GM19328 (cell line): ENCODE results near the gene GAS7.

Source experiments
- ATAC-seq: cut with Tn5 transposase; IDR thresholded peaks from one replicate; pipeline ENCODE4 v1.9.1; 2021; ENCODE audit warnings: mild to moderate bottlenecking, moderate library complexity; ENCODE audit not compliant: unreplicated experiment

GAS7 gene

DNA sequence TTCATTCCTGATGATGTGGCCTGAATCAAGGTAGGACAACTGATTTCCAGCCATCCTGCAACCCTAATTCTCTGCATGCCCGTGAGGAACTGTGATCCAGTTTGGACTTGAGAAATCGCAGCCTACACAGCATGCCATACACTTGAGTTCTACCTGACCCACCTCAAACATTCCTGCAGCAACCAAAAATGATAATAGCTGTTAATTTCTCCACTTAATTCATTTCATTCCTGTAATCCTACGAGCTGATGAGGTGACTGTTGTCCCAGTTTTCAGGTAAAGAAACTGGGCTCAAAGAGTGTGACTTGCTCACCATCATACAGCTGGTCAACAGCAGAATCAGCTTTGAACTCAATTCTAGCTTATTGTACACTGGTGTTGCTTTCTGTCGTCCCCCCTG lies 2.2 kb upstream of the GAS7 start:
- no peak for ATAC-seq

DNA sequence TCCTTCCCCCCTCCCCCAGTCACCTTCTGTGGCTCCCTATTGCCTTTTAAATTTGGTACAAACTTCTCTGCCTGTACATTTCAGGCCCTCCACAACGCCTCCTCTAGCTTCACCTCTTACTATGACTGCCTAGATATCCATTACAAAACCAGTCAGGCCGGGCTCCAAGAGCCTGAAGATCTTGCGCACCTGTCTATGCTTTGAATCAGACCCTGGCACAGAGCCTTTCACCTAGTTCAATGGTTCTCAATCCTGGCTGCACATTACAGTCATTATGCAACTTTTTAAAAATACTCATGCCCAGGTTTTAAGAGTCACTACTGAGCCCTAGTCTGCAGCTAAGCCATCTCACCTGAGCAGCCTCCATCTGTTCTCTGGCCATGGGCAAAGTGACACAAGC lies 1.6 kb upstream of the GAS7 start:
- no peak for ATAC-seq

DNA sequence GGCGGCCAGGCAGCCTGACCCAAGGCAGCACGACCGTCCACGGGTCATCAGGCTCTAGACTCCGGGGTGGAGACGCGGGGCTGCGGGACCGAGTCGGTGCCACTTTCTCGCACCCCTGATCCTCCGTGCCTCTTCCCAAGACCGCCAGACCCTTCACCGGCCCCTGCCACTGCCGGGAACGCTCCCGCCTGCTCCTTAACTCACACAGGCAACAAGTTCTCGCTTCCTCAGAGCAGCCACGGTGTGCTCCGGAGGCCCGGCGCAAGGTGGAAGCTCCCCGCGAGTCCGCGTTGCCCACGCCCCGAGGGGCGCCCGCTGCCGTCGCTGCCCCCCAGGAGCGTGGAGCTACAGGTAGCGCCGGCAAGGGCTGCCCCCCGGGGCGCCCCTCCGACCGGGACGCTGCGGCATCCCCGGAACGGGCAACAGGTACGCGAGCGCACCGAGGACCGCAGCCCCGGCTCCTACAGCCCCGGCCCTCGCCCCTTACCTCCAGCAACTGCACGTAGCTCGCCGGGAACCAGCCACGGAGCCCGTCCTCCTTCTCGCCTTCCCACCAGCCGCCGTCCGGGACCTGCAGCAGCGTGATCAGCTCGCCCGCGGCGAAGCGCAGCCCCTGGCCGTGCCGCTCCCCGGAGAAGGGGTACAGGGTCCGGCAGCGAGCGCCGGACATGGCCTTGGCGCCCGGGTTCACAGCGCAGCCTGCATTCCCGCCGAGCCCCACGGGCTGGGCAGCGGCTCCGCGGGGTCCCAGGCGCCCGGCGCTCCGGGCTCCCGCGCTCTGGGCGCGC lies 491 bp downstream of the GAS7 start:
- no peak for ATAC-seq

DNA sequence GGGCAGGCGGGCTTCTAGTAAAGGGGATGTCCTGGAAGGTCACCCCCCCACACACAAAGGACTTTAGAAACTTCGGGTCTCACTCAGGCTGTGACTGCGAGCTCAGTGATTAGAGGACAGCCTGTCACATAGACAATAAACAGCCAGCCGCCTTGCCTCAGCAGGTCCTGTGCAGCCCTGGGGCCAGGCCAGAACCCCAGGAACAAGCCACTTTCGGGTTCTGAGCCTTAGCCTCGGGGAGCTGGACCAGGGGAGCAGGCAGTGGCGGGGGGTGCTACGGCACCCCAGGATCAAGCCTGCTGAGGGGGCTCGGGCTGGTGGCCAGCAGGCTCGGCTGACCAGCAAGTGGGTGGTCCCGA lies 1.1 kb downstream of the GAS7 start:
- ATAC-seq: no peak

DNA sequence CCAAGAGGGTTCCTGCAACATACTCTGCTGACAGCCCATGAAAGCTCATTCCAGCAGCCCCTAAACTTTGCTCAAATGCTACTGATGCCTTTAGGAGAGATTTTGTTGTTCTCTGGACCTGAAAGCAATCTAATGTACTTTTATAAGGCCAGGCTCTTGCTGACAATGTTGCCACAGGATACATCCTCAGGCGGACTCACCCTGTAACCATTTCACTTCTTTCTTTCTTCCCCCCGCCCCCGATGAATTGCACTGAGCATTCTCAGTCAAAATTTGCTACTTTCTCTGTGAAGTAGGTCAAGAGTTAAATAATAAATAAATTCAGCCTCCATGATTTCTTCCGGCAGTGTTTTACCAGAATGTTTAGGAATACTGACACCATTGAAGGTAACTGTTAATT lies 1.5 kb downstream of the GAS7 start:
- ATAC-seq: no peak

DNA sequence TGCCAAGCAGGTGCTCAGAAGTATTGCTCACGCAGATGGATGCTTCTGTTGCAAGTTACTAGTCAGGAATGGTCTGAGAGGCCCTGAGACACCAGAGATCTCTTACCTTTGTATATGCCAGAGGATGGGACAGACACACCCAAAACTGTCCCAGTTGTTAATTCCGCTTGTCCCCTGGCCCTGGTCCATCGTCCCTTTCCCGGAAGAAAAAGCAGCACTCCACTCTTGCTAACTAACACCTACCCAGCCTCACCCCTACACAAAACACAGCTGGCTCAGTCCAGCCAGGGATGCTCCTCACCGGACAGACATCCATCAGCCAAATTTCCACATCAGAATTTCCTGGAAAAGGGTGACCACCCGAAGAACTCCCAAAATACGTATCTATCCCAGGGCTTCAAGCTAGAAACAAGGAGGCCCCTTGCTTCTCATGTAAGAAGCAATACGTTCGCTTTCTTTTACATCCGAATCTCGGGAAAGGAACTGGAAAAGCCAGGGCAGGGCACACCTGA lies 2.0 kb downstream of the GAS7 start:
- no peak for ATAC-seq

DNA sequence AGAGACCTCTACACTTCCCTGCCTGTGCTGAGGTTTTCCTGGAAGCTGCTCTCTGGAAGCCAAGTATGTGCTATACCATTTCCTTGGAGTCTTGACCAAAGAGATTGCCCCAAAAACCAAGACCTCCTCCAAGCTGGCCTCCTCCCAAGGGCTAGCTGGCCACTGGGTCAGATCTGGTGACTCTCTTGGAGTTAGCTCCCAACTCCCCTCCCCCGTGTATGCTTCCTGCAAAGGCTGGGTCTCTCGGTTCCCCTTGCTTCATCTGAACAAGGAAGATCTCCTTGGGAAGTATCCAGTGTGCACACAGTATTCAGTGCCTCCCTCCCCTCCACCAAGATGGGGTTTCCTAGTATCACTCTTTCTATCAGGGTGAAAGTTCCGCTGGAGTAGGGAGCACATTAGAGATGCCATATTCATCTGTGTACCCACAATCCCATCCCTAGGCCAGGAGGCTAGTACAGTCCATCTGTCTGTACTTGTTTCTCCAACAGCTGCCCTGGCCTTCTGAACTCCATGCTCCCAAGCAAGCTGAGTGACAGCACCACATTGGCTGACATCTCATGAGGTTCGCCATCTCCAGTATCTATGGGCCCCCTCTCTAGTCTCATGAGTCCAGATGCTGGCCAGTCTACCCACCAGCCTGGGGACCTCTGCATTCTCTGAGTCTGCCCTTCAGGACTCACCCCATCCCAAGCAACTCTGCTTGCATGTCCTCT lies 3.2 kb downstream of the GAS7 start:
- no peak for ATAC-seq

DNA sequence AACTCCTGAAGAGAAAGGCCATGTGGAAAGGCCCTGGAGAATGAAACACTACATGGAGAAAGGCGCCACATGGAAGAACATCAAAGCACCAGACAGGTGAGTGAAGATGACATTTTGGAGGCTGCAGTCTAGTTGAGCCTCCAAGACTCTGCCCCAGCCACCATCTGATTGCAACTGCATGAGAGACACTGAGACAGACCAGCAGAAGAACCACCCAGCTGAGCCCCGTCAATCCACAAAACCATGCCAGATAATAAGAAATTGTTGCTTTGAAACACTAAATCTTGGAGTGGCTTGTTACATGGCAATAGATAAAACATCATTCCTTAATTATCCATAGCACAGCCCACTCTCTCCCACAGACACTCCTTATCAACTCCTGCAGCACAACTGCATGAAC lies 4.8 kb downstream of the GAS7 start:
- ATAC-seq: no peak

DNA sequence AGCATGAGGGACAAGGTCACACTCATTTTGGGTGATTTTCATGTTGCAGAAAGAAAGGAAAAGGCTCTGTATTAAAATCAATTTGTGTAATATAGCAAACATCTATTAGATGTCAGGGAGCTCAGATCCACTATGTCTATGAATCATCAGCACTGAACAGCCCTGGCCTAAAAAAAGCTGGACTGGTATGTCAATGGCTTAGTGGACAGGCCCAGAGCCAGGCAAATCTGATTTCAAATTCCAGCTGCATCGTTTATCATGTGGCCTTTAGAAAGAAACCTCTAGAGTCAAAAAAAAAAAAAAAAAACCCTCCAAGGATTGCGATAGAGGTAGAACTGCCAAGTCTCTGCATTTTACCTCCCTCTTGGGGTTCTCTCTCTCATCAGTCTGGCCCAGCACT lies 5.4 kb downstream of the GAS7 start:
- no peak for ATAC-seq

DNA sequence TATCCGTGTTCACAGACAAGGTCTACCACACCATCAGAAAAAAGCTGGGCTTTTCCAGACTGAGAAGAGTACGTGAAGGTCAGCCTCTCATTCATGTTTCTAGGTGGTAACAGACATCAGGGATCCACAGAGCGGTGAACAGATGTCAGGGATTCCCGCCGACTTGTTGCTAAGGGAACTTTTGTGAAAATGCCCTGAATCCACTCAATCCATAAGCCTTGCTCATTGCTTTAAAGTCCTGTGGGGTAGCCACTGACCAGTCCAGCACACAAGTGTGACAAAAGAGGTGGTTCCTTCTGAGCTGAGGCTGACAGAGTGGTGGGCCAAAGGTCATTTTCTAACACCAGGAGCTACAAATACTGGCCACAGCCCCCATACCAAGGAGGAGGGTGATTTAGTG lies 5.9 kb downstream of the GAS7 start:
- no peak for ATAC-seq

DNA sequence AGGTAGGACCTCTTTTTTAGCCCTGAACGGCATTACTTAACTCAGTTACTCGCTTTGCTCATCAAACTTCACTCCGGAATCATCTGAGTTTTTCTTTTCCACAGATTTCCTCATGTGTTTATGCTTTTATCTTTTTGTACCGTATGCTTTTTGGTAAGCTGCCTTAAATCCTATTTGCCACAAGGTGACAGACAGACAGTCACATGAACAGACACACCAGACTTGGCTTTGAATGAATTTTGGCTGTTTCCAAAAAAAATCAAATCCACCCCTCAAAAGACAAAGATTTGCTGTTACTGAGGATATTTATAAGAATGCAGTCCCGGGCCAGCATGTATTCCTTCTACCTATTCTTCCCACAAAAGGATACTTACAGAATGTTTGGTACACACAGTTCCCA lies 10.9 kb downstream of the GAS7 start:
- no peak for ATAC-seq

DNA sequence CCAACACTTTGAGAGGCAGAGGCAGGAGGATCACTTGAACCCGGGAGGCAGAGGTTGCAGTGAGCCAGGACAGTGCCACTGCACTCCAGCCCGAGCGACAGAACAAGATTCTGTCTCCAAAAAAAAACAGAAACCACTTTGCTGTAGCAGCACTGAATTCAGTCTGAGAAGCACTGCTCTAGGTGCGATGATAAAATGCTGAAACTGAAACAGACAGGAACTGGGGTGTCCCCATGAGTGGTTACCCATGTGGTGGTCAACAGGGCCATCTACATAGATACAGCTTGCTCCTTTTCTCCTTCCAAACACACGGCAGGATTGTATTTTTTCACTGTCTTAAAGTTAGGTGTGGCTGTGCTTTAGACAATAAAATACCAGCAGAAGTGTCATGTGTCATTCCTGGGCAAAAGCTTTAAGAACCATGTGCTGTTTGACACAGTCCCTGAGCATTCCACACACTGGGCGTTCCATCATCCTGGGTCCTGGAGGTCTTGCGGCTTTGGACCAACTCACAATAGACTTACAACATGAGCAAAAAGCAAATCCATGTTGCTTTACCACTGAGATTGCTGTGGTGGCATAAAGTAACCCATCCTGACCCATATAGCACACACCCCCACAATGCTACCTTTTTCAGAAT lies 11.5 kb downstream of the GAS7 start:
- no peak for ATAC-seq

DNA sequence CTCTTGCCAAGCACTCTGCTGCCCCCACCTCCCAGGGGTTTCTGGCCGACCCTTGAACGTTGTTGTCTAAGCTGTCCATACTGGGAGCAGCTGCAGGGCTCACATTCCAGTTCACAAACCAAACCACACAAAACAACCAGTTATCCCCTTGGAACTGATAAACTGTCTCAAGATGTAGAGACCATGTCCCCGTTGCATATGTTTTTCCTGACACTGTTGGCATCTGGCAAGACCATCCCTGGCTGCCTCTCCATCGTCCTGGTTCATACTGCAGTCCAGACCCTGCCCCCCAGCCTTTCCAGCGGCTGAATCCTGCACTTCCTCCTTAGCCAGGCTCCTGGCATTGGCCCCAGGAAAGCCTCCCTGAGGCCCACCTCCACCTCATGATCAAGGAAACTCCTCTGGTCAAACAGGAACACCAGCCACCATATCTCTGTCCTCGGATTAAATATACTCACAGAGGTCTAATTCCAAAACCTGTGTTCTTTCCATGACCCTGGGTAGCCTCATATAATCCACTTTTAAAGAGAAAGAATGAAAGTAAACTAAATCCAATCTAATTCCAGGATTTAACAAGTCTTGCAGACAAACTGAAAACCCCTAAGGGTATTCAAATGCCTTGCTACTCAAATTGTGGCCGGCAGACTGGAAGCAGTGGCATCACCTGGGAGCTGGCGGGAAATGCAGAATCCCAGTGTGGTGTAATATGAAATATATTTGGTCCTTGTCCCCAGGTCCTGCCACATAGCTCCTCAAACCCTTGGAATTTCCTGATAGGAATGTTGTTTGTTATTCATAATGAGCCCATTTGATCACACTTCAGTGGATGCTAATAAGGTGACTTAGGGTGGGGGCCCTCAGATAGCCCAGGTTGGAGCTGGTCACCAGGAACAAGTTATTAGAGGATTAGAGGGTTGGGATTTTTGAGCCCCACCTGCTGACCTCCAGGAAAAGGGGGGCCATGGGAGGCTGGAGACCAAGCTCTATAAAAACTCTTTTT lies 14.2 kb downstream of the GAS7 start:
- ATAC-seq: no peak

DNA sequence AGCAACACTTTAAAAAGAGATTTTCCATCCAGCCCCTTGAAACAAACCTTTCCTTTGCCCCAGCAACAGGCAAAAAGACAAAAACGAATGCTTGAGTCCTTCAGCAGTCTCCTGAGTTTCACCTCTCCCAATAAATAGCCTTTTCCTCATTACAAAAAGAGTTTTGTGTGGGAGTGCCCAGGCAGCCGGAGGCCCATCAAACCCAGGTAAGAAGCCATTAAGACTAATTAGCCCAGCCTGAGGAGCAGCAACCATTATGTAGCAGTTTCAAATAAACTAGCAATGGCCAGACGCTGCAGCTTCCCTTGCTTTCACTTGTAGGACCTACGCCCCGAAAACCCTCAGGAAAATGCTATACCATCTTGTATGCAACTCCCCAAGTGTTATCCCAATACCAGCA lies 15.6 kb downstream of the GAS7 start:
- no peak for ATAC-seq

DNA sequence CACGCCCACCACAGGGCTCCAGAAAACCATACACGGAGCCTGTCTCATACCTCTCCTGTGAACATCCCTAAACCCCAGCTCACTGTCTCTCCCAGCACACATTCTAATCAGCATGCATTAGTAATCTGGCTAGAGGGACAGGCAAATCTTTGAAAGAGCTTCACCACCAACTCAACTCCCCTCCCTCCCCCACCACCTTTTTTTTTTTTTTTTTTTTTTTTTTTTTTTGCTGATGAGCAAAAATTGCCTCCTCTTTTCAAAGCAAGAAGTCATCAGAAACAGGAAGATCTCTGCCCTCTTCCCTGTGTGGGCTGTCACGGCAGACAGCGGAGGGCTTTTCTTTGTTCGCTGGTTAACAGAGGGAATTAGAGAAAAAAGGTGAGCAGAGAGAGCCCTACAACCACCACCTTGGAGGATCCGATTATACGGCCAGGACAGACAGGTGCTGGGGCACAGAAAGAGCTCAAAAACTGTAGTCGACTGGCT lies 19.9 kb downstream of the GAS7 start:
- ATAC-seq: no peak

DNA sequence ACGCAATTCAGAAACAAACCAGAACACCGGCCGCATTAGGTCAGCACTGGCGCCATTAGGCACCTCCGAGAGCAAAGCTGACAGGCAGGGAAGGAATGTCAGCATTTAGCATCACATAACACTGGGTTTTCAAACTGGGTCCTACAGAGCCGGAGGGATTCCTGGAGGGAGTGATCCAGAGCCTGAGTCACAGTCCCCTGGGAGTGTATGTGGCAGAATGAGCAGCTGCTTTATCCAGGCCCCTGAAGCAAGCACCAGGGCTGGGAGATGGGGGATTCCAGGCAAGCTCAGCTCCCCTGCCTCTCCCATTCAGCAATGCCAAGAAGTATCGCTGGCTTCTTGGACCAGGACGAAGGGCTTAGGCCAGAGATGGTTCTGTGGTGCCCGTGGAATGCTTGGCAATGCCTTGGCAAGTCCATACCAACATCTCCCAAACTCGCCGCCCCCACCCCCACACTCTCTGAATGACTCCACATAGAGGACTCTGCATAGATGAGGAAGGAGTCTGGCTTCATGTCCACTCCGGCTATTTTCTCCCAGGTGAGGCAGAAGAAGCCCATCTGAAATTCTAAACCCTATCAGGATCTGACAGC lies 20.4 kb downstream of the GAS7 start:
- no peak for ATAC-seq

DNA sequence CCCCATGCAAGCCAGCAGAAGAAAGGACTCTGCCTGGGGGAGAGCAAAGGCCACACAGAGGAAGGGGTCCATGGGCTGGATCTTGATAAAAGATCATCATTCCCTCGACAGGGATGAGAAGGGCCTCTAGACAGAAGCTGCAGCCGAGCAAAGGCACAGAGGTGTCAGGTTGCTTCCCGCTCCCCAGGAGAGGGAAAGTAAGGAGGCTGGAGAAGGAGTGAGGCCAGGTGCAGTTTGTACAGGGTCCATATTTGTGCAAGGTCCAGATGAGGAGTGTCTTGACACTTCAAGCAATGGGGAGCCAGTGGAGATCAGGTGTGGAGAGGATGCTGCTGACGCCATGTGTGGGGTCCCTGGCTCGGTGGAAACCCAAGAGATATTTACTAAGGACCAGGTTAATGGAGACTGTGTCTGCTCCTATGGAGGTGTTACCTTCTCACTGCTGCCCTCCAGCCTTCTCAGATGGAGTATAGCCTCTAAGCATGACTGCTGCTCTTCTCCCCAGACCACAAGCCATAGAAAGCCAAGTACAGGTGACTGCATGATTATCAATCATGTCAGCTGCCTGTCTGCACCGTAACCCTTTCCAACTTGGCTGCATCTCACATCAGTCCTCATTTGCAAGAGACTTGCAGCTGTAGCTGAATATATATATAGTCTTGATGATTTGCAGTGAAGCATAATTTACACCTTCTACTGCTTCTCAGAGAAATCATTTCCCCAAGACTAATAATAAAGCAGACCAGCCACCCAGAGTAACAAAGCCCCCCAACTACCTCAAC lies 21.1 kb downstream of the GAS7 start:
- ATAC-seq: no peak

DNA sequence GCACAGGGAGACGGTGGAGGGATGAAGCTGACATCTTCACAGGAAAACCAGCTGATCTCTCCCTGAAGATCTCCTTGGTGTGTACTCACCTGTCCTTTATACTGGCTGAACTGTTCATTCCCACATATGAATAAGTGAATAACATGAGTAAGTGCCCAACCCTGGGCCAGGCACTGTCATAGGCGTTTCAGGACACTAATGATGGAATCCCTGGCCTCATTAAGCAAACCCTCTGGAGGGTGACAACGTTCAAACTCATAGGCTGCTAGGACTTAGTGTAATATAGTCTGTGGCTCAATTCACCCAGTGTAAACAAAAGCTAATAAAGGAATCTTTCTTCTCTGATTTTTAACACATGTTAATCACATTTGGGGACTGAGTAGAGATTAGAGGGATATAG lies 24.5 kb downstream of the GAS7 start:
- no peak for ATAC-seq

DNA sequence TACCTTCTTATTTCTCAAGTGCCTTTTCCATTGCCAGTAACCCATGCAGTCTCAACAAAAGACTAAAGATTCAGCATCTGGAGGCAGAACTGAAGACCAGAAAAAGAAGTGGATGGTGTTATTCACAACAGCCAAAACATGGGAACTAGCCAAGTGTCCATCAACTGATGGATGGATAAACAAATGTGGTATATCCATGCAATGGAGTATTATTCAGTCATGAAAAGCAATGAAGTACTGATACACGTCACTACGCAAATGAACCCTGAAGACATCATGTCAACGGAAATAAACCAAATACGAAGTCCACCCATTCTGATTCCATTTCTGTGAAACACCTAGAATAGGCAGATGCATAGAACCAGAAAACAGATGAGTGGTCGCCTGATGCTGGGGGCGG lies 25.6 kb downstream of the GAS7 start:
- no peak for ATAC-seq
